ENCODE data around the gene AK1. TPM values are rescaled to one million over a fixed set of nuclear protein-coding genes. Genes with fewer than 3 reads are reported as not detected.

The AK1 gene
- total and polyA plus RNA-seq, 2 of the 13 experiments (the other 11 are each of a cell fraction or from before 2014, with no cell fraction given): 19.1 to 32.8 TPM

GRCh38 chr9:127898433-127899127, 21.1 kb upstream of the AK1 start (continued):
- TF ChIP-seq UBTF (CRISPR knock-in tag; IDR thresholded peaks at IDR 0.05) (peak; percentile 74; the same call in 1 of the 2 replicates), ADNP (CRISPR knock-in tag; IDR thresholded peaks at IDR 0.05) (peak; percentile 93; the same call in 1 of the 2 replicates), RCOR2 (CRISPR knock-in tag; IDR thresholded peaks at IDR 0.05) (peak; percentile 86; the same call in 1 of the 2 replicates), FOXK1 (CRISPR knock-in tag; IDR thresholded peaks at IDR 0.05; ENCODE audit: borderline replicate concordance, low read depth) (peak; percentile 18; the same call in 1 of the 2 replicates), AFF4 (CRISPR knock-in tag; IDR thresholded peaks at IDR 0.05) (0 out of 2 replicates have a peak, but pooled peaks have one; percentile 23), ZFP37 (CRISPR knock-in tag; IDR thresholded peaks at IDR 0.05; ENCODE audit: borderline replicate concordance) (no peak), ZNF558 (CRISPR knock-in tag; IDR thresholded peaks at IDR 0.05; ENCODE audit: borderline replicate concordance) (peak; percentile 65; the same call in 1 of the 2 replicates), HNF4G (IDR thresholded peaks at IDR 0.05; ENCODE audit: borderline replicate concordance, low read depth, low read length) (no peak), HNF4G (CRISPR knock-in tag; IDR thresholded peaks at IDR 0.05; ENCODE audit: borderline replicate concordance, low read depth) (0 out of 2 replicates have a peak, but pooled peaks have one; percentile 58), SAFB2 (CRISPR knock-in tag; IDR thresholded peaks at IDR 0.05; ENCODE audit: borderline replicate concordance, low read depth) (no peak; the same call in 1 of the 2 replicates), SAP130 (CRISPR knock-in tag; IDR thresholded peaks at IDR 0.05; ENCODE audit: low read depth) (peak; percentile 71), ZNF816 (CRISPR knock-in tag; IDR thresholded peaks at IDR 0.05; ENCODE audit: borderline replicate concordance) (no peak), SOX13 (IDR thresholded peaks at IDR 0.05) (no peak), SOX13 (CRISPR knock-in tag; conservative IDR thresholded peaks at IDR 0.05 in 1 of 2, IDR thresholded peaks at IDR 0.05 in 1 of 2) (0 out of 4 replicates have a peak, but pooled peaks of 1 of the 2 experiments have one; percentile 5), ZNF564 (CRISPR knock-in tag; IDR thresholded peaks at IDR 0.05) (0 out of 2 replicates have a peak, but pooled peaks have one; percentile 64), ZNF12 (CRISPR knock-in tag; IDR thresholded peaks at IDR 0.05) (0 out of 2 replicates have a peak, but pooled peaks have one; percentile 43), ZNF770 (CRISPR knock-in tag; IDR thresholded peaks at IDR 0.05) (peak; percentile 42; the same call in 1 of the 2 replicates), ZKSCAN8 (CRISPR knock-in tag; IDR thresholded peaks at IDR 0.05; ENCODE audit: borderline replicate concordance) (peak; percentile 52; the same call in 1 of the 2 replicates), SALL1 (CRISPR knock-in tag; IDR thresholded peaks at IDR 0.05) (peak; percentile 46), ZNF616 (CRISPR knock-in tag; IDR thresholded peaks at IDR 0.05; ENCODE audit: low read depth) (no peak)

Measured in HepG2 (cell line).